Neural progenitor cell (in vitro differentiated cells): ENCODE data around the gene TCF7L2. TPM values are rescaled to one million over a fixed set of nuclear protein-coding genes. Genes with fewer than 3 reads are reported as not detected.

Experiments used
- DNase-seq: peaks from one replicate; pipeline ENCODE4 v3.0.0-alpha.2; 2016; ENCODE audit warnings: low spot score
- H2AFZ ChIP-seq: fragments of 200-600 bp; sonication (generic); replicated peaks from 2 replicates; pipeline ENCODE4 v1.6.1; 2016; ENCODE audit warnings: antibody characterized with exemption
- H3F3A ChIP-seq: fragments of 200-600 bp; sonication (generic); 2 replicates; pipeline ENCODE4 v1.6.1; 2016; ENCODE audit warnings: antibody characterized with exemption, low read depth
- H3K27ac ChIP-seq: fragments of 200-600 bp; sonication (generic); 2 replicates; pipeline ENCODE4 v1.5.1; 2016; ENCODE audit warnings: mild to moderate bottlenecking
- H3K27me3 ChIP-seq: fragments of 200-600 bp; sonication (generic); 2 replicates; pipeline ENCODE4 v1.6.1; 2016; ENCODE audit warnings: mild to moderate bottlenecking, moderate library complexity
- H3K36me3 ChIP-seq: fragments of 200-600 bp; sonication (generic); 2 replicates; pipeline ENCODE4 v1.5.1; 2016
- H3K4me1 ChIP-seq: fragments of 200-600 bp; sonication (generic); 2 replicates; pipeline ENCODE4 v1.6.1; 2016; ENCODE audit warnings: mixed run types
- H3K4me2 ChIP-seq: fragments of 200-600 bp; sonication (generic); 2 replicates; pipeline ENCODE4 v1.6.1; 2016
- H3K4me3 ChIP-seq: fragments of 200-600 bp; sonication (generic); 2 replicates; pipeline ENCODE4 v1.5.1; 2016
- H3K79me2 ChIP-seq: fragments of 200-600 bp; sonication (generic); 2 replicates; pipeline ENCODE4 v1.6.1; 2016; ENCODE audit warnings: low read depth
- H3K9ac ChIP-seq: fragments of 200-600 bp; sonication (generic); 2 replicates; pipeline ENCODE4 v1.6.1; 2016
- H3K9me3 ChIP-seq: fragments of 200-600 bp; sonication (generic); 2 replicates; pipeline ENCODE4 v1.5.1; 2016; ENCODE audit warnings: low read depth
- H4K20me1 ChIP-seq: fragments of 200-600 bp; sonication (generic); 2 replicates; pipeline ENCODE4 v1.6.1; 2016; ENCODE audit warnings: low read depth
- H3K27ac Mint-ChIP-seq: 3 replicates; pipeline ENCODE4 v1.8.0; 2021; ENCODE audit warnings: mixed read lengths
- H3K27me3 Mint-ChIP-seq: 2 replicates; pipeline ENCODE4 v1.8.0; 2022; ENCODE audit warnings: low read depth, mild to moderate bottlenecking, inconsistent platforms, moderate library complexity, mixed read lengths; ENCODE audit not compliant: insufficient read depth
- H3K36me3 Mint-ChIP-seq: 3 replicates; pipeline ENCODE4 v1.8.0; 2021; ENCODE audit warnings: mixed read lengths
- H3K4me1 Mint-ChIP-seq: 3 replicates; pipeline ENCODE4 v1.8.0; 2021; ENCODE audit warnings: mixed read lengths
- H3K4me3 Mint-ChIP-seq: 3 replicates; pipeline ENCODE4 v1.8.0; 2021; ENCODE audit warnings: mild to moderate bottlenecking, moderate library complexity, mixed read lengths
- H3K9me3 Mint-ChIP-seq: 3 replicates; pipeline ENCODE4 v1.8.0; 2020; ENCODE audit warnings: mixed read lengths
- EZH2 ChIP-seq: fragments of 200-600 bp; sonication (generic); IDR thresholded peaks from 2 replicates; pipeline ENCODE4 v1.6.1; 2017; ENCODE audit warnings: antibody characterized with exemption, mild to moderate bottlenecking, moderate library complexity
- EZH2phosphoT487 ChIP-seq: fragments of 200-600 bp; sonication (generic); IDR thresholded peaks from 2 replicates; pipeline ENCODE4 v1.6.1; 2017; ENCODE audit warnings: antibody characterized with exemption
- total RNA-seq: library from RNA; depleted of rRNA; stranded (reverse); fragments of >200 nt; gene quantifications from 2 replicates; pipeline ENCODE4 v1.2.3, GENCODE V29; 2015; ENCODE audit warnings: low replicate concordance
- TF ChIP-seq, protein P1 (sequence below): fragments of 200-600 bp; sonication (generic); IDR thresholded peaks from 2 replicates; pipeline ENCODE4 v1.5.1; 2017; ENCODE audit warnings: antibody characterized with exemption, mild to moderate bottlenecking

The TCF7L2 gene
- total RNA-seq, 1 donor from 2014 or later, result 12.3 TPM

DNA sequence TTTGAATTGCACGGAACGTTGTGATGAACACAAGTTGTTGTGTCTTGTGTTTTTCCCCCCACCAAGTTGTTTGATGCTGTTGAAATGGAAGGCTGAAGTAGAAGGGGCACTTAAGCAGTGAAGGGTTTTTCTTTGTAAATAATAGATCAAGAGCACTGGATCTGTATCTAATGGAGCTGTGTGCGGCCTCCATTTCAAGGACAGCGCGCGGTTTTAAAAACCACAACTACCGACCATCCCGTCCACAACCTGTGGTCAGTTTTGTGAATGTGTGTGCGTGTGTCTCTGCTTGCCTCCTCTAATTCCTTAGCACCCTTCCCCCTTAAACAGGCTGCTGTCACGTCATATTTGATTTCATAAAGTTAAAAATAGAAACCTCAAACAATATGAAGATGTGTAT, 165.5 kb downstream of the TCF7L2 start:
- Histone ChIP-seq H4K20me1 (peaks cover 31% of the 10 kb centered on the region), H2AFZ (no peak overlapping the region), H3F3A (peaks cover 13% of the 10 kb centered on the region), H3K36me3 (no peaks in the 10 kb centered on the region), H3K4me2 (no peak overlapping the region), H3K79me2 (peaks cover 97% of the 10 kb centered on the region), H3K4me3 (no peak overlapping the region), H3K9ac (no peak overlapping the region), H3K27me3 (no peaks in the 10 kb centered on the region), H3K4me1 (peaks cover 52% of the 10 kb centered on the region), H3K27ac (no peak overlapping the region), H3K9me3 (no peaks in the 10 kb centered on the region)
- H3K4me1 Mint-ChIP-seq, result peaks cover 56% of the 10 kb centered on the region
- H3K27me3 Mint-ChIP-seq, result no peaks in the 10 kb centered on the region
- H3K27ac Mint-ChIP-seq, result no peak overlapping the region
- DNase-seq, result no peak
- H3K4me3 Mint-ChIP-seq, result no peak overlapping the region
- H3K36me3 Mint-ChIP-seq, result peaks cover 3% of the 10 kb centered on the region
- no peaks in the 10 kb centered on the region for H3K9me3 Mint-ChIP-seq
- TF ChIP-seq, protein P1, sequence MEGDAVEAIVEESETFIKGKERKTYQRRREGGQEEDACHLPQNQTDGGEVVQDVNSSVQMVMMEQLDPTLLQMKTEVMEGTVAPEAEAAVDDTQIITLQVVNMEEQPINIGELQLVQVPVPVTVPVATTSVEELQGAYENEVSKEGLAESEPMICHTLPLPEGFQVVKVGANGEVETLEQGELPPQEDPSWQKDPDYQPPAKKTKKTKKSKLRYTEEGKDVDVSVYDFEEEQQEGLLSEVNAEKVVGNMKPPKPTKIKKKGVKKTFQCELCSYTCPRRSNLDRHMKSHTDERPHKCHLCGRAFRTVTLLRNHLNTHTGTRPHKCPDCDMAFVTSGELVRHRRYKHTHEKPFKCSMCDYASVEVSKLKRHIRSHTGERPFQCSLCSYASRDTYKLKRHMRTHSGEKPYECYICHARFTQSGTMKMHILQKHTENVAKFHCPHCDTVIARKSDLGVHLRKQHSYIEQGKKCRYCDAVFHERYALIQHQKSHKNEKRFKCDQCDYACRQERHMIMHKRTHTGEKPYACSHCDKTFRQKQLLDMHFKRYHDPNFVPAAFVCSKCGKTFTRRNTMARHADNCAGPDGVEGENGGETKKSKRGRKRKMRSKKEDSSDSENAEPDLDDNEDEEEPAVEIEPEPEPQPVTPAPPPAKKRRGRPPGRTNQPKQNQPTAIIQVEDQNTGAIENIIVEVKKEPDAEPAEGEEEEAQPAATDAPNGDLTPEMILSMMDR, result no peak
- TF ChIP-seq EZH2, result no peak
- no peak for TF ChIP-seq EZH2phosphoT487

DNA sequence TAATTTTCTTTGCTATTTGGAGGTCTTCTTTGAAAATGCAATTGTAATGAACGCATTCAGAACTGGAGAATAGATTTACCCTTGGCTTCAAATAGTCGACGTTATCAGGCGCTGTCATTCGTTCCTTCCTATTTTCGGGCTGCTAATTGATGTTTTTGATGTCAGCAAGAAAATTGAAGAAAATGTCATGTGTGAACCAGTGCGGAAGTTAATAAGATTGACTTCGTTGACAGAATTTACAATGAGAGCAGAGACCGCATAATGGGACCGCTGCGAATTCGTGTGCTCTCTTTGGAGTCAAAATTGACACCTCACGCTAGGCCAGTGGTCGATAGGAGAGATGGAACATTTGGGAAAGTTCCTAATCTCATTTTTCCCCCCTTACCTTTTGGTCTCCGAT, 168.8 kb downstream of the TCF7L2 start:
- Mint-ChIP-seq H3K9me3 (no peaks in the 10 kb centered on the region), H3K27me3 (no peaks in the 10 kb centered on the region), H3K36me3 (peaks cover 3% of the 10 kb centered on the region), H3K4me1 (peaks cover 68% of the 10 kb centered on the region), H3K27ac (no peak overlapping the region), H3K4me3 (no peak overlapping the region)
- Histone ChIP-seq H2AFZ (no peak overlapping the region), H3K4me3 (no peak overlapping the region), H3F3A (peaks cover 37% of the 10 kb centered on the region), H3K27ac (peak overlapping the region; percentile 9), H3K4me2 (no peak overlapping the region), H3K9me3 (no peaks in the 10 kb centered on the region), H4K20me1 (peaks cover 50% of the 10 kb centered on the region), H3K36me3 (no peaks in the 10 kb centered on the region), H3K9ac (no peak overlapping the region), H3K4me1 (peaks cover 73% of the 10 kb centered on the region), H3K27me3 (no peaks in the 10 kb centered on the region), H3K79me2 (peaks cover 100% of the 10 kb centered on the region)
- TF ChIP-seq EZH2 (no peak), EZH2phosphoT487 (no peak)
- TF ChIP-seq, protein P1, result no peak
- no peak for DNase-seq

DNA sequence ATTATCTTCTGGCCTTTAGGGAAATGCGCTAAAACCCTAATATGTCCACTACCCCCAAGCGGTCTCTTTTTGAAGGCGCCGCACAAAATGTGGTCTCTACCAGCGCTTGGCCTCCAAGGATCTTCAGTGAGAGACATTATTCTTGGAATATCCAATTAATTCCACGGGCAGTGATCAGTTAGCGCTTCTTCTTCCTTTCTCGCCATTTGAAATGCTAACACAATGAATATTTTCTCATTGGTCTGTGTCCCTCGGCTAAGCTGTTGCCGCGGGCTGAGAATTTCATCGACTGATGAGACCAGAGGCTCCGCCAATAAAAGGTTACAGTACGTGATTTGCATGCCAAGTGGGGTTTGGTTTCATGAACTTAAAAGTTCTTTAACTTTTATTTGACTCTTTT, 169.8 kb downstream of the TCF7L2 start:
- peaks cover 3% of the 10 kb centered on the region for H3K36me3 Mint-ChIP-seq
- no peaks in the 10 kb centered on the region for H3K36me3 ChIP-seq
- no peaks in the 10 kb centered on the region for H3K27me3 Mint-ChIP-seq
- H3F3A ChIP-seq, result peaks cover 46% of the 10 kb centered on the region
- H3K4me3 Mint-ChIP-seq, result no peak overlapping the region
- TF ChIP-seq, protein P1, result no peak
- no peak for TF ChIP-seq EZH2
- no peak for TF ChIP-seq EZH2phosphoT487
- peaks cover 100% of the 10 kb centered on the region for H3K79me2 ChIP-seq
- H3K27ac Mint-ChIP-seq, result no peak overlapping the region
- DNase-seq, result no peak
- H3K4me3 ChIP-seq, result no peak overlapping the region
- H3K9ac ChIP-seq, result no peak overlapping the region
- no peak overlapping the region for H2AFZ ChIP-seq
- H3K4me2 ChIP-seq, result no peak overlapping the region
- H3K4me1 Mint-ChIP-seq, result peaks cover 69% of the 10 kb centered on the region
- peaks cover 49% of the 10 kb centered on the region for H4K20me1 ChIP-seq
- peaks cover 76% of the 10 kb centered on the region for H3K4me1 ChIP-seq
- H3K27ac ChIP-seq, result no peak overlapping the region
- H3K9me3 Mint-ChIP-seq, result no peaks in the 10 kb centered on the region
- no peaks in the 10 kb centered on the region for H3K9me3 ChIP-seq
- H3K27me3 ChIP-seq, result no peaks in the 10 kb centered on the region
